HCT116 (cell line): ENCODE data around the gene CYP26B1. TPM values are rescaled to one million over a fixed set of nuclear protein-coding genes. Genes with fewer than 3 reads are reported as not detected.
A peak's percentile ranks its signal among the peaks of the same experiment; 100 is the strongest.

Source experiments
- ATAC-seq: fragments of 200-7000 bp; cut with Tn5 transposase; 2 replicates; pipeline ENCODE4 v1.9.1; 2020; ENCODE audit warnings: mild to moderate bottlenecking, moderate library complexity
- BruUV-seq: library from RNA; stranded (reverse); fragments of 400-500 nt; replicated peaks from 2 replicates; lab custom pipeline; 2021; lab: Mats Ljungman, UMichigan
- CTCF ChIA-PET: fragments of 300-600 bp; sonication (Branson Sonifier 250); formaldehyde crosslinking; loops from one replicate; lab custom pipeline; 2021; ENCODE audit warnings: antibody characterized with exemption; lab: Charles Lee
- POLR2A ChIA-PET: fragments of 300-600, 350-600 bp; sonication (Branson Sonifier 250); formaldehyde crosslinking; loops from one replicate; lab custom pipeline; 2021; ENCODE audit warnings: antibody characterized with exemption; lab: Charles Lee
- RAD21 ChIA-PET, 2 experiments: fragments of 300-600 bp; sonication (Branson Sonifier 250); formaldehyde crosslinking; loops; one replicate each; lab custom pipeline; 2023; ENCODE audit warnings: low total read pairs in 2 of 2; ENCODE audit not compliant: uncharacterized antibody in 2 of 2, unreplicated experiment in 2 of 2, low non-redundant PET in 1 of 2; lab: Charles Lee
- DNase-seq: peaks from one replicate; pipeline ENCODE4 v3.0.0-alpha.2; 2010; ENCODE audit warnings: low read depth, low spot score
- H2AFZ ChIP-seq: fragments of 200-600 bp; shearing (Covaris generic), sonication (generic); 2 replicates; pipeline ENCODE4 v1.6.1; 2017; ENCODE audit warnings: low read depth, mixed run types, mixed read lengths, antibody characterized with exemption, low read length; ENCODE audit not compliant: poor library complexity, severe bottlenecking
- H3K27ac ChIP-seq: 2 replicates; pipeline ENCODE4 v1.5.1; 2012; ENCODE audit warnings: low read depth, low read length
- H3K27me3 ChIP-seq: fragments of 200-600 bp; sonication (generic); 2 replicates; pipeline ENCODE4 v1.6.1; 2016; ENCODE audit warnings: mixed run types, low read length, mixed read lengths; ENCODE audit not compliant: insufficient read depth
- H3K36me3 ChIP-seq, 2 experiments: fragments of 200-500 bp in 1 of 2; fragments of 200-600 bp in 1 of 2; sonication (Bioruptor generic) in 1 of 2; sonication (generic) in 1 of 2; 2 replicates each; pipeline versions ENCODE4 v1.5.1 to v1.6.1; 2014 to 2016; ENCODE audit warnings: low read length in 2 of 2, inconsistent platforms in 1 of 2, mixed read lengths in 1 of 2, mixed run types in 1 of 2; ENCODE audit not compliant: insufficient read depth in 2 of 2, control insufficient read depth in 1 of 2
- H3K4me1 ChIP-seq, 2 experiments: fragments of 200-600 bp in 1 of 2; sonication (generic) in 1 of 2; 2 replicates each; pipeline versions ENCODE4 v1.5.1 to v1.6.1; 2012 to 2017; ENCODE audit warnings: low read length in 2 of 2, inconsistent platforms in 1 of 2, mild to moderate bottlenecking in 1 of 2, mixed read lengths in 1 of 2, mixed run types in 1 of 2, moderate library complexity in 1 of 2; ENCODE audit not compliant: insufficient read depth in 2 of 2, control insufficient read depth in 1 of 2
- H3K4me2 ChIP-seq: fragments of 200-600 bp; sonication (generic); 2 replicates; pipeline ENCODE4 v1.6.1; 2017; ENCODE audit warnings: mixed run types, low read length, mixed read lengths
- H3K4me3 ChIP-seq, 2 experiments: fragments of 200-600 bp in 1 of 2; sonication (generic) in 1 of 2; replicated peaks in 1 of 2; 2 replicates each; pipeline ENCODE4 v1.5.1; 2011 to 2016; ENCODE audit warnings: low read length in 2 of 2, control low read depth in 1 of 2, low read depth in 1 of 2, mild to moderate bottlenecking in 1 of 2, mixed read lengths in 1 of 2, mixed run types in 1 of 2
- H3K79me2 ChIP-seq: fragments of 200-600 bp; sonication (generic); 2 replicates; pipeline ENCODE4 v1.6.1; 2017; ENCODE audit warnings: mild to moderate bottlenecking, mixed run types, low read length, moderate library complexity, mixed read lengths; ENCODE audit not compliant: insufficient read depth
- H3K9ac ChIP-seq: fragments of 200-600 bp; sonication (generic); 2 replicates; pipeline ENCODE4 v1.6.1; 2016; ENCODE audit warnings: low read length, mixed read lengths
- H3K9me2 ChIP-seq: fragments of 200-600 bp; sonication (generic), shearing (Covaris generic); 2 replicates; pipeline ENCODE4 v1.6.1; 2017; ENCODE audit warnings: mixed run types, mild to moderate bottlenecking, moderate library complexity; ENCODE audit not compliant: insufficient read depth
- H3K9me3 ChIP-seq, 2 experiments: fragments of 200-500 bp in 1 of 2; fragments of 200-600 bp in 1 of 2; sonication (Bioruptor generic) in 1 of 2; sonication (generic) in 1 of 2; 2 replicates each; pipeline ENCODE4 v1.6.1; 2014 to 2017; ENCODE audit warnings: low read length in 2 of 2, mixed read lengths in 2 of 2, inconsistent platforms in 1 of 2, low read depth in 1 of 2, mild to moderate bottlenecking in 1 of 2, mixed run types in 1 of 2, moderate library complexity in 1 of 2; ENCODE audit not compliant: control insufficient read depth in 1 of 2, insufficient read depth in 1 of 2
- H4K20me1 ChIP-seq: fragments of 200-600 bp; sonication (generic), shearing (Covaris generic); 2 replicates; pipeline ENCODE4 v1.6.1; 2017; ENCODE audit warnings: mixed run types, mild to moderate bottlenecking, moderate library complexity; ENCODE audit not compliant: insufficient read depth
- ATF3 ChIP-seq: IDR thresholded peaks from 2 replicates; pipeline ENCODE4 v1.6.1; 2012
- CBX3 ChIP-seq: IDR thresholded peaks from 2 replicates; pipeline ENCODE4 v1.6.1; 2012; ENCODE audit warnings: low read depth
- CEBPB ChIP-seq: IDR thresholded peaks from 2 replicates; pipeline ENCODE4 v1.6.1; 2012; ENCODE audit warnings: low read depth
- CTCF ChIP-seq, 3 experiments: fragments of 200-600 bp in 1 of 3; sonication (generic) in 1 of 3; IDR thresholded peaks in 2 of 3; conservative IDR thresholded peaks in 1 of 3; 2 replicates each; pipeline ENCODE4 v1.5.1; 2012 to 2017; ENCODE audit warnings: low read depth in 2 of 3, low read length in 2 of 3, antibody characterized with exemption in 1 of 3, borderline replicate concordance in 1 of 3, control low read depth in 1 of 3, mild to moderate bottlenecking in 1 of 3, mixed read lengths in 1 of 3, mixed run types in 1 of 3, moderate library complexity in 1 of 3; ENCODE audit not compliant: insufficient read depth in 1 of 3
- EGR1 ChIP-seq: IDR thresholded peaks from 2 replicates; pipeline ENCODE4 v1.6.1; 2012; ENCODE audit warnings: low read depth
- ELF1 ChIP-seq: IDR thresholded peaks from 2 replicates; pipeline ENCODE4 v1.6.1; 2012; ENCODE audit warnings: low read depth, borderline replicate concordance
- EZH2 ChIP-seq: fragments of 200-600 bp; sonication (generic); IDR thresholded peaks from 2 replicates; pipeline ENCODE4 v1.6.1; 2017; ENCODE audit warnings: antibody characterized with exemption, mixed run types
- FOSL1 ChIP-seq: IDR thresholded peaks from 2 replicates; pipeline ENCODE4 v1.6.1; 2012; ENCODE audit warnings: low read depth
- JUND ChIP-seq: IDR thresholded peaks from 2 replicates; pipeline ENCODE4 v1.6.1; 2012
- MAX ChIP-seq: IDR thresholded peaks from 2 replicates; pipeline ENCODE4 v1.6.1; 2012
- POLR2A ChIP-seq: IDR thresholded peaks from 2 replicates; pipeline ENCODE4 v1.7.0; 2011; ENCODE audit warnings: borderline replicate concordance; ENCODE audit not compliant: insufficient read depth, insufficient read length; ENCODE audit errors: extremely low read depth
- POLR2AphosphoS5 ChIP-seq: IDR thresholded peaks from 2 replicates; pipeline ENCODE4 v1.6.1; 2011; ENCODE audit warnings: mild to moderate bottlenecking, low read depth, low read length, moderate library complexity
- RAD21 ChIP-seq: IDR thresholded peaks from 2 replicates; pipeline ENCODE4 v1.6.1; 2012; ENCODE audit warnings: low read depth, mild to moderate bottlenecking
- REST ChIP-seq: IDR thresholded peaks from 2 replicates; pipeline ENCODE4 v1.6.1; 2012; ENCODE audit warnings: low read depth
- SIN3A ChIP-seq: IDR thresholded peaks from 2 replicates; pipeline ENCODE4 v1.6.1; 2012; ENCODE audit warnings: low read depth
- SP1 ChIP-seq: IDR thresholded peaks from 2 replicates; pipeline ENCODE4 v1.6.1; 2012; ENCODE audit warnings: low read depth
- ZBTB33 ChIP-seq: IDR thresholded peaks from 2 replicates; pipeline ENCODE4 v1.6.1; 2011; ENCODE audit warnings: mild to moderate bottlenecking, low read length, moderate library complexity; ENCODE audit not compliant: insufficient replicate concordance; ENCODE audit errors: extremely low read depth
- ZNF274 ChIP-seq: fragments of 200-500 bp; sonication (Bioruptor generic); IDR thresholded peaks from 2 replicates; pipeline ENCODE4 v1.6.1; 2014; ENCODE audit warnings: mild to moderate bottlenecking, low read depth, low read length, inconsistent platforms
- intact Hi-C: fragments of 100-400 bp; cut with micrococcal nuclease; formaldehyde crosslinking; loops from 2 replicates; pipeline ENCODE4 v1.10.0; 2022
- total RNA-seq: library from RNA; stranded (reverse); gene quantifications from one replicate; pipeline ENCODE4 v1.2.1, GENCODE V29; 2021; ENCODE audit not compliant: unreplicated experiment

Gene CYP26B1
- total RNA-seq, 1 experiment from 2014 or later = 21.1 TPM

GRCh38 chr2:72115110-72116080, 32.3 kb downstream of the CYP26B1 start:
- ChIA-PET RAD21 (interaction anchor here (0.7 to 2.2 kb wide), 3 partner anchors 174 to 192 kb away, joined by 3 to 10 read pairs (median 7); no protein-coding TSS in a partner anchor), POLR2A (interaction anchor here (0.7 kb wide), 1 partner anchor 181 kb away, joined by 3 read pairs; no protein-coding TSS in a partner anchor), CTCF (interaction anchor here (0.6 to 2.3 kb wide), 6 partner anchors 8 to 464 kb away, joined by 3 to 6 read pairs (median 4); no protein-coding TSS in a partner anchor)
- Histone ChIP-seq H3K9me3 (no peaks in the 10 kb centered on the region), H3K9me2 (no peaks in the 10 kb centered on the region), H4K20me1 (no peaks in the 10 kb centered on the region), H3K27ac (peak overlapping the region; percentile 58), H3K4me2 (peak overlapping the region; percentile 68), H2AFZ (peak overlapping the region; percentile 15), H3K4me3 (peak overlapping the region in 1 of 2 experiments; percentile 33; a peak in 1 of 4 replicates), H3K36me3 (no peaks in the 10 kb centered on the region), H3K9ac (peak overlapping the region; percentile 46), H3K79me2 (no peaks in the 10 kb centered on the region), H3K4me1 (peaks cover 22 to 34% of the 10 kb centered on the region in 2 experiments), H3K27me3 (no peaks in the 10 kb centered on the region)
- BruUV-seq = no TSS peak
- DNase-seq = peak; percentile 68
- ATAC-seq = peak; percentile 85
- intact Hi-C loops = no loop called here
- TF ChIP-seq EZH2 (no peak), FOSL1 (peak; percentile 92), CTCF (IDR thresholded peaks at IDR 0.05 in 2 of 3, conservative IDR thresholded peaks at IDR 0.05 in 1 of 3; ENCODE audit: borderline replicate concordance in 1 of 3, insufficient read depth in 1 of 3, low read depth in 2 of 3, low read length in 2 of 3) (no peak), EGR1 (no peak), ZBTB33 (no peak), CBX3 (0 out of 2 replicates have a peak, but pooled peaks have one; percentile 50), SP1 (peak; percentile 79), REST (no peak), RAD21 (no peak), CEBPB (no peak), POLR2A (no peak), MAX (peak; percentile 56; the same call in 1 of the 2 replicates), JUND (peak; percentile 91), SIN3A (no peak), POLR2AphosphoS5 (0 out of 2 replicates have a peak, but pooled peaks have one; percentile 22), ATF3 (no peak), ELF1 (no peak), ZNF274 (no peak)
